Muscle of arm (tissue), 12 donors: ENCODE results near the gene TAF11L3. TPM values are rescaled to one million over a fixed set of nuclear protein-coding genes. Genes with fewer than 3 reads are reported as not detected.

Source experiments
- polyA plus RNA-seq, 12 donors: library from polyadenylated mRNA; unstranded; fragments of 120-200 nt; gene quantifications; one replicate each; pipeline ENCODE4 v1.2.1, GENCODE V29; 2013; ENCODE audit not compliant: insufficient read length in 12 of 12

TAF11L3 gene
- polyA plus RNA-seq, 12 donors, result not detected

Other genes with a start within 250 kb of the TAF11L3 start
- not detected for gene TAF11L2, start 20.1 kb upstream of the TAF11L3 start, polyA plus RNA-seq
- not detected for gene TAF11L4, start 3.4 kb downstream of the TAF11L3 start, polyA plus RNA-seq
- gene TAF11L5, start 6.9 kb downstream of the TAF11L3 start, polyA plus RNA-seq, result not detected
- gene TAF11L6, start 10.3 kb downstream of the TAF11L3 start, polyA plus RNA-seq, result not detected
- not detected for gene TAF11L7, start 67.4 kb downstream of the TAF11L3 start, polyA plus RNA-seq
- gene TAF11L8, start 72.6 kb downstream of the TAF11L3 start, polyA plus RNA-seq, result not detected
- not detected for gene TAF11L9, start 76.0 kb downstream of the TAF11L3 start, polyA plus RNA-seq
- gene TAF11L10, start 79.5 kb downstream of the TAF11L3 start, polyA plus RNA-seq, result not detected
- not detected for gene TAF11L11, start 85.8 kb downstream of the TAF11L3 start, polyA plus RNA-seq
- not detected for gene TAF11L12, start 92.0 kb downstream of the TAF11L3 start, polyA plus RNA-seq
- not detected for gene TAF11L13, start 113.7 kb downstream of the TAF11L3 start, polyA plus RNA-seq
- gene TAF11L14, start 116.1 kb downstream of the TAF11L3 start, polyA plus RNA-seq, result not detected